Smooth muscle cell (in vitro differentiated cells): ENCODE results near the gene PFDN4. TPM values are rescaled to one million over a fixed set of nuclear protein-coding genes. Genes with fewer than 3 reads are reported as not detected.
A peak's percentile ranks its signal among the peaks of the same experiment; 100 is the strongest.

Source experiments
- DNase-seq: peaks from one replicate; lab custom pipeline; 2025; ENCODE audit not compliant: unreplicated experiment; lab: John Stamatoyannopoulos, UW
- H2AFZ ChIP-seq: fragments of 200-600 bp; sonication (generic); 2 replicates; pipeline ENCODE4 v1.6.0; 2016; ENCODE audit warnings: antibody characterized with exemption, low read depth, mild to moderate bottlenecking
- H3F3A ChIP-seq: fragments of 200-600 bp; sonication (generic); 2 replicates; pipeline ENCODE4 v1.6.0; 2017; ENCODE audit warnings: antibody characterized with exemption, low read depth
- H3K27ac ChIP-seq: fragments of 200-600 bp; sonication (generic); 2 replicates; pipeline ENCODE4 v1.5.1; 2016; ENCODE audit warnings: low read depth, mild to moderate bottlenecking
- H3K27me3 ChIP-seq: fragments of 200-600 bp; sonication (generic); 2 replicates; pipeline ENCODE4 v1.6.1; 2016; ENCODE audit warnings: low read depth, mild to moderate bottlenecking
- H3K36me3 ChIP-seq: fragments of 200-600 bp; sonication (generic); 2 replicates; pipeline ENCODE4 v1.5.1; 2016; ENCODE audit warnings: low read depth
- H3K4me1 ChIP-seq: fragments of 200-600 bp; sonication (generic); 2 replicates; pipeline ENCODE4 v1.5.1; 2016; ENCODE audit warnings: low read depth
- H3K4me2 ChIP-seq: fragments of 200-600 bp; sonication (generic); 2 replicates; pipeline ENCODE4 v1.6.0; 2016; ENCODE audit warnings: mild to moderate bottlenecking
- H3K4me3 ChIP-seq: fragments of 200-600 bp; sonication (generic); 2 replicates; pipeline ENCODE4 v1.5.1; 2016; ENCODE audit warnings: mild to moderate bottlenecking
- H3K79me2 ChIP-seq: fragments of 200-600 bp; sonication (generic); 2 replicates; pipeline ENCODE4 v1.6.0; 2016; ENCODE audit warnings: low read depth, mild to moderate bottlenecking
- H3K9ac ChIP-seq: fragments of 200-600 bp; sonication (generic); 2 replicates; pipeline ENCODE4 v1.6.0; 2016; ENCODE audit warnings: low read depth
- H3K9me3 ChIP-seq: fragments of 200-600 bp; sonication (generic); replicated peaks from 2 replicates; pipeline ENCODE4 v1.5.1; 2016; ENCODE audit warnings: low read depth
- H4K20me1 ChIP-seq: fragments of 200-600 bp; sonication (generic); 2 replicates; pipeline ENCODE4 v1.6.0; 2016; ENCODE audit warnings: low read depth
- CTCF ChIP-seq: fragments of 200-600 bp; sonication (generic); IDR thresholded peaks from 2 replicates; pipeline ENCODE4 v1.5.1; 2017; ENCODE audit warnings: borderline replicate concordance, mild to moderate bottlenecking, antibody characterized with exemption; ENCODE audit not compliant: insufficient read depth, poor library complexity, severe bottlenecking
- WGBS: methylation state at CpG from one replicate; pipeline ENCODE4 v1.1.7; 2016; ENCODE audit warnings: low lambda C conversion rate; 5-methylcytosine and 5-hydroxymethylcytosine counted together
- polyA plus RNA-seq: library from polyadenylated mRNA; unstranded; fragments of >200 nt; fragmentation: Nextera tagmentation; extraction: Ambion mirVana; gene quantifications from 2 replicates; pipeline ENCODE4 v1.2.1, GENCODE V29; 2016
- total RNA-seq: library from RNA; depleted of rRNA; stranded (reverse); fragments of >200 nt; gene quantifications from 2 replicates; pipeline ENCODE4 v1.2.3, GENCODE V29; 2014

The PFDN4 gene
- total and polyA plus RNA-seq, 2 experiments from 2014 or later: 47.6 to 240 TPM

- Histone ChIP-seq H3K27ac (no peak overlapping the region), H3K9ac (no peak overlapping the region), H3K4me3 (no peak overlapping the region)
Measured at GRCh38 chr20:54251096-54251495, 43.2 kb downstream of the PFDN4 start.

DNA sequence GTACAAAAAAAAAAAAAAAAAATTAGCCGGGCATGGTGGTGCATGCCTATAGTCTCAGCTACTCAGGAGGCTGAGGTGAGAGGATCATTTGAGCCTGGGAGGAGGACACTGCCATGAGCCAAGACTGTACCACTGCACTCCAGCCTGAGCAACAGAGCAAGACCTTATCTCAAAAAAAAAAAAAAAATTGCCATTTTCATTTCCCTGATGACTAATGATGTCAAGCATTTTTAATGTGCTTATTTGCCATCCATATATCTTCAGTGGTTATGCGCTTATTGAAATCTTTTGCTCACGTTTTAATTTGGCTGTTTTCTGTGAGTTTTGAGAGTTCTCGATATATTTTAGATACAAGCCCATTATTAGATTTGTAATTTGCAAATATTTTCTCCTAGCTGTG lies 46.7 kb downstream of the PFDN4 start:
- Histone ChIP-seq H3K36me3 (no peaks in the 10 kb centered on the region), H3K4me2 (no peak overlapping the region), H3K4me3 (no peak overlapping the region), H3K27me3 (no peaks in the 10 kb centered on the region), H3K9me3 (no peaks in the 10 kb centered on the region), H2AFZ (no peak overlapping the region), H4K20me1 (no peaks in the 10 kb centered on the region), H3K27ac (peak overlapping the region; percentile 1), H3K9ac (no peak overlapping the region), H3K79me2 (no peaks in the 10 kb centered on the region), H3K4me1 (no peaks in the 10 kb centered on the region), H3F3A (no peaks in the 10 kb centered on the region)
- TF ChIP-seq CTCF: no peak
- 82% methylated on average over 4 of the region's 4 CpGs for WGBS
- no peak for DNase-seq

More at GRCh38 chr20:54251096-54251495, 43.2 kb downstream of the PFDN4 start:
- 78% methylated on average over 3 of the region's 3 CpGs for WGBS
- Histone ChIP-seq H3K9me3 (no peaks in the 10 kb centered on the region), H4K20me1 (no peaks in the 10 kb centered on the region), H3K36me3 (no peaks in the 10 kb centered on the region), H3F3A (no peaks in the 10 kb centered on the region), H2AFZ (no peak overlapping the region), H3K4me1 (no peaks in the 10 kb centered on the region), H3K79me2 (no peaks in the 10 kb centered on the region), H3K4me2 (no peak overlapping the region), H3K27me3 (no peaks in the 10 kb centered on the region)
- TF ChIP-seq CTCF: no peak
- no peak for DNase-seq

DNA sequence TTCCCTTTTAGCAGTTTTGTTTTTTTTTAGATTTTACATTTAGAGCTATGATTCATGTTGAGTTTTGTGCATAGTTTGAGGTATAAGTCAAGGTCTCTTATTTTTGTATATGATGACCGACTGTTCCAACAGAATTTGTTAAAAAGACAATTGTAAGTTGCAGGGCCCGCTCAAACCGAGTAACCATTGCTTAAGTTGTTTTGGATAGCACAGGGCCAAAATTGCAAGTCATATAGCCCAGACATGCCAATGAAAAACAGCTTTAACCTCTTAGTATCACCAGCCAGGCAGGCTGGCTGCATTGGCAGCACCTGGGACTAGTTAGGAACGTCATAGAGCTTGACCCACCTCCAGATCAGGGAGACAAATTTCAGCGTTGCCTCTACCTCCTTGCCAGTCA lies 47.3 kb downstream of the PFDN4 start:
- Histone ChIP-seq H3K9ac (no peak overlapping the region), H3K4me3 (no peak overlapping the region), H2AFZ (no peak overlapping the region), H4K20me1 (no peaks in the 10 kb centered on the region), H3K79me2 (no peaks in the 10 kb centered on the region), H3F3A (no peaks in the 10 kb centered on the region), H3K9me3 (no peaks in the 10 kb centered on the region), H3K4me2 (no peak overlapping the region), H3K27me3 (no peaks in the 10 kb centered on the region), H3K27ac (peak overlapping the region; percentile 1), H3K4me1 (no peaks in the 10 kb centered on the region), H3K36me3 (no peaks in the 10 kb centered on the region)
- 82% methylated on average over 5 of the region's 5 CpGs for WGBS
- no peak for DNase-seq
- TF ChIP-seq CTCF: no peak

GRCh38 chr20:54256202-54256601 lies 48.3 kb downstream of the PFDN4 start:
- Histone ChIP-seq H3K4me3 (no peak overlapping the region), H3F3A (no peaks in the 10 kb centered on the region), H3K27ac (peak overlapping the region; percentile 18), H3K9ac (no peak overlapping the region), H3K9me3 (no peaks in the 10 kb centered on the region), H4K20me1 (no peaks in the 10 kb centered on the region), H3K27me3 (no peaks in the 10 kb centered on the region), H3K4me1 (no peaks in the 10 kb centered on the region), H3K36me3 (no peaks in the 10 kb centered on the region), H3K79me2 (no peaks in the 10 kb centered on the region), H3K4me2 (no peak overlapping the region), H2AFZ (no peak overlapping the region)
- WGBS: 96% methylated on average over 3 of the region's 3 CpGs
- TF ChIP-seq CTCF: no peak
- no peak for DNase-seq
